ENCODE results near the gene CCDC146.

Gene CCDC146

DNA sequence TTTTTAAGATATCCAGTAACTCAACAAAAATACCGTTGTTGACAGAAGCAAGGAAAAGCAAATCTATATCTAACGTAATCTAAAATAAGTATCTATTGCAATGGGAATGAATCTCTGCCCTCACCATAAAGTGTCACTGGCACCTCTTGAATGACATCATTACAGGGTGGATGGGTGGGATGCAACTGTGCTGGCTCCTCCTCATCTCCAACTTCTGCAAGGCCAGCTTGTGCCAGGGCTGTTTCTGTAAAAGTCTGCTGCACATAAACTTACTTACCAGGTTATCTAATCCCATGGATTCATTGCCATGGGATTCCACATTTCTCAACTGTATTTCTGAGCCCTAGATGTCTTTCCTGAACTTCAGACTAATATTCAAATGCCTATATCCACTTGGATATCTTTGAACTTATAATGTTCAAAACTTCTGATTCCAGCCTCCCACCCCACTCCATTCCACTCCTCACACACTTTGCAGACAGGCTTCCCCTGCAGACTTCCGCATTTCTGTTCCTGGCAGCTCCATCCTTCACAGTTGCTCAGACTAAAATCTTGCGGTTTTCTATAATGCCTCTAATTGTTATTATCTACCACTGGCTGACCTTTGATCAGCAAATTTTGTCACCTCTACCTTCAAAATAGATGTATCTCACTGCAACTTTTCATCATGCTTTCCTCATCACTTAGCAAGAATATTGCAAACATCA is 66.5 kb downstream of the CCDC146 start:
- DNase-seq (ENCODE audit: low read depth), result no peak
- no peak overlapping the region for H3K4me3 ChIP-seq (replicated peaks; ENCODE audit: low read depth, low read length)
- TF ChIP-seq, protein P1, sequence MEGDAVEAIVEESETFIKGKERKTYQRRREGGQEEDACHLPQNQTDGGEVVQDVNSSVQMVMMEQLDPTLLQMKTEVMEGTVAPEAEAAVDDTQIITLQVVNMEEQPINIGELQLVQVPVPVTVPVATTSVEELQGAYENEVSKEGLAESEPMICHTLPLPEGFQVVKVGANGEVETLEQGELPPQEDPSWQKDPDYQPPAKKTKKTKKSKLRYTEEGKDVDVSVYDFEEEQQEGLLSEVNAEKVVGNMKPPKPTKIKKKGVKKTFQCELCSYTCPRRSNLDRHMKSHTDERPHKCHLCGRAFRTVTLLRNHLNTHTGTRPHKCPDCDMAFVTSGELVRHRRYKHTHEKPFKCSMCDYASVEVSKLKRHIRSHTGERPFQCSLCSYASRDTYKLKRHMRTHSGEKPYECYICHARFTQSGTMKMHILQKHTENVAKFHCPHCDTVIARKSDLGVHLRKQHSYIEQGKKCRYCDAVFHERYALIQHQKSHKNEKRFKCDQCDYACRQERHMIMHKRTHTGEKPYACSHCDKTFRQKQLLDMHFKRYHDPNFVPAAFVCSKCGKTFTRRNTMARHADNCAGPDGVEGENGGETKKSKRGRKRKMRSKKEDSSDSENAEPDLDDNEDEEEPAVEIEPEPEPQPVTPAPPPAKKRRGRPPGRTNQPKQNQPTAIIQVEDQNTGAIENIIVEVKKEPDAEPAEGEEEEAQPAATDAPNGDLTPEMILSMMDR (IDR thresholded peaks at IDR 0.05; ENCODE audit: low read length, missing control alignments), result no peak

DNA sequence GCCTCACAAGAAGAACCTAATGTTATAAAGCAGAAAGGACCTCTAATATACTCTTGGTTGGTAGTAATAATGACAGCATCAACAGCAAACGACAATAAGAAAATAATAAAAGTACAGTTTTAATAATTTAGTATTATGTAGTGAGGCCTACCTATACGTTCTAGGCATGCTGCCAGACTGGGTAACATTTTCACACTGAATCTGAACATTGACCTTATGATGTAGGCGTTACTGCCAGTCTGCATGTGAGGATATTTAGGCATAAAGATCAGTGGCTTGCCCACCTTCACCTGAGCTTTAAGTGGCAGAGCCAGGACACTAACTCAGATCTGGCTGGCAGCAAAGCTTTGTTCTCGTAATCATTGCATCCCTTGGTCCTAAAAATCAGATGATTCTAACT is 74.7 kb downstream of the CCDC146 start:
- TF ChIP-seq, protein P1 (IDR thresholded peaks at IDR 0.05; ENCODE audit: low read length, missing control alignments), result no peak
- H3K4me3 ChIP-seq (replicated peaks; ENCODE audit: low read depth, low read length), result no peak overlapping the region
- no peak for DNase-seq (ENCODE audit: low read depth)

DNA sequence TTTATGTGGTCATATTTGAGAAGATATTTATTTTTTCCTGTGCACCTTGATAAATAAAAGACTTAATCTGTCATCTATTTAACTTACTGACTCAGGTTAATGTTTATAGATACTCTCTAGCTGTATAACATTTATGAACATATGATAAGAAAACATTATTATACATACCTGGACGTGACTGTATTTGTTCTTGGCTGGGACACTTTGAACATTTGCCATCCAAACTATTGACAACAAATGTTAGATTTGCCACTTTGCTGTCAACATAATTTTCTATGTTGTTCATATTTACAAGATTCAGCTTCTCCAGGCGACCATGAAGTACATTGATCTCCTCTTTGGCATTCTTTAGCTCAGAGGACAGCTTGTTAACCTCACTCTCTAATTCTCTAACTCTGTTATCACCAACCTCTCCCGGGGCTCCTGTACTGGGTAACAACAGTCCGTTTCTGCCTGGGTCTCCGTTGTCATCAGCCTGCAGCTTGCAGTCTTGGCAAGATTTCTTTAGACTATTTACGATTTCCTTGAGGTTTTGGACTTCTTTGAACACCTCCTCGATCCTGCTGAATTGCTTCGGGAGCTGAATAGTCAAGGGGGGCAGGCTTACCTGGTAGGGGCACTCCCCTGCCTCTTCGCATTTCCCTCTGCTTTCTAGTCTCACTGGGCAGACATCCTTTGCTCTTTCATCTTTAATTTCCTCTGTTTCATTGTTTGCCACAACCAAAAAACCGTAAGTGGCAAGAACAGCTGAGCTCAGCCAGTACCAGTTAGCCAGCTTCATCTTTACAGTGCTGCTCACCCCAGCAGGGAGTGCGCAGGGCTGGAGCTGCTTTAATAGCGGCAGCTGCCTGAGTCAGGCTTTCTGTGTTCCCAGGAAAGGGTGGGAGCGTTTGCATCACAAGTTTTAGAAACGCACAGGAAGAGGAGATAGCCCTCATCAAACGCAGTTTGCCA is 76.9 kb downstream of the CCDC146 start, which contains the start of gene FGL2:
TSS of gene FGL2 (minus strand) at position 807 of the 954 bp plus-strand sequence. CDS start at position 781, 26 bp downstream.
- H3K4me3 ChIP-seq (replicated peaks; ENCODE audit: low read depth, low read length), result peak within 1 kb of the TSS; percentile 51
- DNase-seq (ENCODE audit: low read depth), result peak; percentile 85
- TF ChIP-seq, protein P1 (IDR thresholded peaks at IDR 0.05; ENCODE audit: low read length, missing control alignments), result no peak

DNA sequence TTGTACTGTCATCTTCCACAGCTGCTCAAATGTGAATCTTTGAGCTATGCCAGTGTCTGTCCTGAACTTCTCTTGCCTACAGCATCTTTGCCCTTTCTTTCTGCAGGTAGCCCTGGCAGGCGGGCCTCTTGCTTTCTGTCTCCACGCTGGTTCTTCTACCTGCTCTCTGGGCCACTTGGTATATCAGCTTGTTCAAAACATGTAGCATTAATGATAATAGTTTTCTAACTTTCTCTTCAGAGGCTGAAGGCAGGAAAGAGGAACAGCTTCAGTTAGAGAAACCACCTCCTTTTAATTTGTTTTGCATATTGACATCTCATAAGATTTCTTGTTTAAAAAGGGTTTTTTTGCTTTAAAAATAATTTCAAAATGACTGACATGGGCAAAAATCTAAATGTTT is 78.1 kb downstream of the CCDC146 start:
- TF ChIP-seq, protein P1 (IDR thresholded peaks at IDR 0.05; ENCODE audit: low read length, missing control alignments), result no peak
- H3K4me3 ChIP-seq (replicated peaks; ENCODE audit: low read depth, low read length), result no peak overlapping the region
- no peak for DNase-seq (ENCODE audit: low read depth)

DNA sequence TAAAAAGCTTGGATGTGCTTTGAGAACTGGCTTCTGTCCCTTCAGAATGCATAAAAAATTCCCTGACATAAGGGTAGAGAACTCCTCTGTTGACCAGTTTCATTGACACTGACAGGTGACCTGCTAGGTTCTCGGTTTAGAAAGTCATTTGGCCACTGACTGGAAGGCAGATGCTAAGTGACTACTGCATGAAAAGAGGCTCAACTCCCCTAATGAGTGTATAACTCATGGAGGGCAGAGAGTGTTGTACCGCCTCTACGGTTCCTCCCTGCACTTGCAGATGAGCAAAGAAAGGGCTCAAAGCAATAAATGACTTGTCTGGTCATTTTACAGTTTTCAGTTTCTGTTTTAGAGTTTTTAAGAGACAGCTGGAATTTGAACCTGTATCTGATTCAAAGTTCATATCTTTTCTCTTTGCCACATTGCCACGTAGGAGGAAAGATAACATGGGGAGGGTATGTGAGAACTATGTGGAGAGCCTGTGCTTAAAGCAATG is 80.1 kb downstream of the CCDC146 start:
- DNase-seq (ENCODE audit: low read depth), result no peak
- TF ChIP-seq, protein P1 (IDR thresholded peaks at IDR 0.05; ENCODE audit: low read length, missing control alignments), result no peak
- H3K4me3 ChIP-seq (replicated peaks; ENCODE audit: low read depth, low read length), result no peak overlapping the region

DNA sequence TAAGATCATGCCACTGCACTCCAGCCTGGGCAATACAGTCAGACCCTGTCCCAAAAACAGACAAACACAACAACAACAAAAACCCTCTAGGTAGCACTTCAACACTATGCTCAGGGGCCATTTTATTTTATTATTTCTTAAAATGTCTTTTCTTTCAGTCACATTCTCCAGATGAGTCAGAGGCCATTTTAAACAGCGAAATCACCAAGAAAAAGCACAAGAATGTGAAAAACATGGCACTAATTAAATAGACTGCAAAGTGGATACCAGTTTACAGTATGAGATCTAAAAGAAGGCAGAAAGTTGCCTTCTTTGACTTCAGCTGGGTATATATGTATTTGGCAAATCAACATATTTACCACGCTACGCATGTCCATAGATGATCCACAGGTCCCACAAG is 83.3 kb downstream of the CCDC146 start:
- DNase-seq (ENCODE audit: low read depth), result no peak
- H3K4me3 ChIP-seq (replicated peaks; ENCODE audit: low read depth, low read length), result no peak overlapping the region
- TF ChIP-seq, protein P1 (IDR thresholded peaks at IDR 0.05; ENCODE audit: low read length, missing control alignments), result no peak
